Ishikawa (cell line): ENCODE data around the gene DNMT3B.

Experiments
- CEBPB ChIP-seq: IDR thresholded peaks from 2 replicates; pipeline ENCODE4 v1.6.1; 2012
- EP300 ChIP-seq: IDR thresholded peaks from 2 replicates; pipeline ENCODE4 v1.6.1; 2012; ENCODE audit warnings: borderline replicate concordance
- RAD21 ChIP-seq: IDR thresholded peaks from 2 replicates; pipeline ENCODE4 v1.6.1; 2012; ENCODE audit warnings: low read depth
- YY1 ChIP-seq: IDR thresholded peaks from 2 replicates; pipeline ENCODE4 v1.6.1; 2012; ENCODE audit warnings: low read depth
- TF ChIP-seq, protein P1 (sequence below): IDR thresholded peaks from 2 replicates; pipeline ENCODE4 v1.6.1; 2012

DNA sequence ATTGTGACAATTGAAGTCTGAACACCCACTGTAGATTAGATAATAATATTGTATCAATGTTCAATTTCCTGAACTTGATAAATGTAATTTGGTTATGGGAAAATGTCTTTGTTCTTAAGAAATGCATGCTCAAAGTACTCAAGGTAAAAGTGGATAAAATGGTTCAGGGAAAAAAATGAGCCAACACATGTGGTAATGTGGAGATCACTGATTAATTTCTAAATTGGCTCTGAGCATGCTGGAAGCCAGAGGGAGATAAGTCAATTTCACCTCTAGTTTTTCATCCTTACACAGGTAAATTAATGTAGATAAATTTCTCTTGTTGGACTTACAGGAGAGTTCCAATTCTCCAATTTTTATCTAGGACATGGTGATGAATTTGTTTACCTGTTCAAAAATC, 10.9 kb upstream of the DNMT3B start:
- TF ChIP-seq YY1, result no peak
- TF ChIP-seq, protein P1, sequence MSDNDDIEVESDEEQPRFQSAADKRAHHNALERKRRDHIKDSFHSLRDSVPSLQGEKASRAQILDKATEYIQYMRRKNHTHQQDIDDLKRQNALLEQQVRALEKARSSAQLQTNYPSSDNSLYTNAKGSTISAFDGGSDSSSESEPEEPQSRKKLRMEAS, result no peak
- TF ChIP-seq RAD21, result no peak
- no peak for TF ChIP-seq EP300
- TF ChIP-seq CEBPB, result no peak
